GM10847 (cell line): ENCODE measurements around the gene RABGAP1L.

Experiments used
- POLR2A ChIP-seq: IDR thresholded peaks from 2 replicates; pipeline ENCODE4 v1.6.1; 2011; ENCODE audit not compliant: insufficient read length; ENCODE audit errors: extremely low read depth

Gene RABGAP1L

DNA sequence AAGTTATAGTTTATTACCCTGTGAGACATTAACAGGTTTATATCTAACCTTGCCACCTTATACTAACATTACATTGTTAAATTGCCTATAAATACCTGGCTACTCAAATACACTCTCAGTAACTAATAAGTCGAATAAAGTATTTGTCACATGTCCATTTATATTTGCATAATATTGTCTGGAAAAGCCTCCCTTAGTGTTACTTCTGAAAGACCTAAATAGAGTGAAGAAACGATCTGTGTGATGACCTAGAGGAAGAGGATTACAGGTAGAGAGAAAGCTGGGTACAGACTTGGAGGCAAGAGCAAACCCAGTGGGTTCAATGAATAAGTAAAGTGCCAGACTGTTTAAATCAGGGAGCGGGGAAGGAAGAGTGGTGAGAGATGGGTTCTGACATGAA lies 837.7 kb downstream of the RABGAP1L start:
- no peak for TF ChIP-seq POLR2A

DNA sequence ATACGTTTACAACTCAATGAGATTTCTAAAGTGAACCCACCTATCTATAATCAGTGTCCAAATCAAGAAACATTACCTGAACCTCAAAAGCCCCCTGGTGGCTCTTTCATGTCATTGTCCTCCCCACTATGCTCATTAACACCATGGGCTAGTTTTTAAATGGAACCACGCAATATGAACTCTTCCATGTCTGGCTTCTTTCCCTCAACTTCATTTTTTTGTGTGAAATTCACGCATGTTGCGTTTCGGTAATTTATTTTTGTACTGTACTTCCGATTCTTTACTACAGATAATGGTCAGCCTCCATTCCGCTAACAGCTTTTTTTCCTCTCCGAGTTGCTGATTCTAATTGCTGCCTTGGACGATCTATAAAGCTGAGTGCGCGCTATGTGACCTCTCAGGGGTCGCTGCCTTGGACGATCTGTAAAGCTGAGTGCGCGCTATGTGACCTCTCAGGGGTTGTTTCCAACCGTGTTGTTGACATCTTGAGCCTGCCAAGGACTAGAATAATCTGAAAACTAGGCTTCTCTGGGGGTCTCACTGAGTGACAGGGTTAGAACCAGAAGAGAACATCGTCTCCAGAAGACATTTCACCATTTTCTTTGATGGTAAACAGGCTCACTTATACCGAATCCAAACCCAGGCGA lies 839.4 kb downstream of the RABGAP1L start:
- no peak for TF ChIP-seq POLR2A

- peak; percentile 77 for TF ChIP-seq POLR2A
Observed at GRCh38 chr1:174999216-174999935, 840.1 kb downstream of the RABGAP1L start.

- peak; percentile 57 for TF ChIP-seq POLR2A
Observed at GRCh38 chr1:174999936-175000696, 840.8 kb downstream of the RABGAP1L start, which contains the start of gene CACYBP. CACYBP (plus strand) TSS chr1:174999947; CDS start chr1:175000181, 234 bp downstream.

- TF ChIP-seq POLR2A: no peak
Observed at GRCh38 chr1:175000697-175001187, 841.4 kb downstream of the RABGAP1L start.

DNA sequence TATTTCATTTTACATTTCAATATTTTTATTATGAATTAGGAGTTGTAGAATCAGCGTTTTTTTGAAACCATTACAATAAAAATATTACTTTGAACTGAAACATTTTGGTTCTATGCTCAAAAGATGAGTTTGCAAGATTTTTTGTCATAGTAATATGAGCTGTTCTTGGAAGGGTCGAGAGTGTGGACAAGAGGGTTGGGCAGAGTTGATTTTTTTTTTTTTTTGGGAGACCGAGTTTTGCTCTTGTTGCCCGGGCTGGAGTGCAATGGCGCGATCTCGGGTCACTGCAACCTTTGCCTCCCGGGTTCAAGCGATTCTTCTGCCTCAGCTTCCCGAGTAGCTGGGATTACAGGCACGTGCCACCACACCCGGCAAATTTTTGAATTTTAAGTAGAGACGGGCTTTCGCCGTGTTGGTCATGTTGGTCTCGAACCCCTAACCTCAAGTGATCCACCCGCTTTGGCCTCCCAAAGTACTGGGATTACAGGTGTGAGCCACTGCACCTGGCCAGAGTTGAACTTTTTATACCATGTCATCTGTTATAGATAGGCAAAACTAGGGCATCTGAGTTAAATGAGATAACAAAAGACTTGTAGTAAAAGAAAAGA lies 843.7 kb downstream of the RABGAP1L start:
- TF ChIP-seq POLR2A: no peak

GRCh38 chr1:175003521-175003920 lies 844.2 kb downstream of the RABGAP1L start:
- TF ChIP-seq POLR2A: no peak

DNA sequence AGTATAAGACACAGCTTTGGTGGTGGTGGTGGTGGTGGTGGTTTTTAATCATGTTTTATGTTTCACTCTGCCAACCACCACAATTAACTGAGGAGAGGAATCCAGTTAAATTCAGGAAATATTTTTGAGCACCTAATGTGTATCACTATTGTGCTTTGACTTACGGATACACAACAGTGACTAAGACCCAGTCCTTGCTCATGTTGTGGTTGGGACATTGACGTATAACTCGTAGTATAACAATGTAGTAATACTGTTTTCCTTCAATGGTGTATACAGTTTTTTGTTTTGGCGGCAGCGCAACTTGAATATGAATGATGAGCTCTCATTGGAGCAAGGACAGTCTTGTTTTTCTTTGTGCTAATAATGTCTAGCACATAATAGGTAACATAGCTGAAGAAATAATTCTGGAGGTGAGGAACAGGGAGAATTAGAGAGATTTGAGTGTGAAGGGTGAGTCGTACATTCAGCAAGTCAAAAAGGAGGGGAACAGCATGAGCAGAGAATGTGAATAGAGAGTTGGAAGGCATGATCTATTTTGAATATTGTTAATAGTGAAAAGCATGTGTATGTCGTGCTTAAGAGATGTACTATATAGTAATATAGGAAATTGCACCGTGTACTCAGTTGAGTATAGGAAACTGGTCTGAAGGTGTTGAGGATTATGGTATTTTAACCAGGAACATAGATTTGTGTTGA lies 845.9 kb downstream of the RABGAP1L start:
- no peak for TF ChIP-seq POLR2A

DNA sequence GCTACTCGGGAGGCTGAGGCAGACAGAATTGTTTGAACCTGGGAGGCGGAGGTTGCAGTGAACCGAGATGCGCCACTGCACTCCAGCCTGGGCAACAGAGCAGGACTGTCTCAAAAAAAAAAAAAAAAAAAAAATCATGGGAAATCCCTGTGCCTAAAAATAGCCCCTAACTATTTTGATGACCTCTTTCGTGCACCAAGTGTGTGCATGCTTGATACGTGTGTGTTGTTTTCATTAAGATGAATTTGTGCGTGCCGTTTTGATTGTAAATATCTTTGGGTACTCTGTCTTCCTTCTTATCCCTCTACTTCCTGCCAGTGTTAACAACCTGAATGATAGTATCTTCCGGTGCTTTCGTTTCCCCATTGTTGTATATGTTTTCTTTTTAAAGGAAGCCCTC lies 850.2 kb downstream of the RABGAP1L start:
- no peak for TF ChIP-seq POLR2A

- TF ChIP-seq POLR2A: no peak
Observed at GRCh38 chr1:175013445-175013844, 854.1 kb downstream of the RABGAP1L start.

- TF ChIP-seq POLR2A: no peak
Observed at GRCh38 chr1:175015243-175015642, 855.9 kb downstream of the RABGAP1L start.

- no peak for TF ChIP-seq POLR2A
Observed at GRCh38 chr1:175019524-175019923, 860.2 kb downstream of the RABGAP1L start.

DNA sequence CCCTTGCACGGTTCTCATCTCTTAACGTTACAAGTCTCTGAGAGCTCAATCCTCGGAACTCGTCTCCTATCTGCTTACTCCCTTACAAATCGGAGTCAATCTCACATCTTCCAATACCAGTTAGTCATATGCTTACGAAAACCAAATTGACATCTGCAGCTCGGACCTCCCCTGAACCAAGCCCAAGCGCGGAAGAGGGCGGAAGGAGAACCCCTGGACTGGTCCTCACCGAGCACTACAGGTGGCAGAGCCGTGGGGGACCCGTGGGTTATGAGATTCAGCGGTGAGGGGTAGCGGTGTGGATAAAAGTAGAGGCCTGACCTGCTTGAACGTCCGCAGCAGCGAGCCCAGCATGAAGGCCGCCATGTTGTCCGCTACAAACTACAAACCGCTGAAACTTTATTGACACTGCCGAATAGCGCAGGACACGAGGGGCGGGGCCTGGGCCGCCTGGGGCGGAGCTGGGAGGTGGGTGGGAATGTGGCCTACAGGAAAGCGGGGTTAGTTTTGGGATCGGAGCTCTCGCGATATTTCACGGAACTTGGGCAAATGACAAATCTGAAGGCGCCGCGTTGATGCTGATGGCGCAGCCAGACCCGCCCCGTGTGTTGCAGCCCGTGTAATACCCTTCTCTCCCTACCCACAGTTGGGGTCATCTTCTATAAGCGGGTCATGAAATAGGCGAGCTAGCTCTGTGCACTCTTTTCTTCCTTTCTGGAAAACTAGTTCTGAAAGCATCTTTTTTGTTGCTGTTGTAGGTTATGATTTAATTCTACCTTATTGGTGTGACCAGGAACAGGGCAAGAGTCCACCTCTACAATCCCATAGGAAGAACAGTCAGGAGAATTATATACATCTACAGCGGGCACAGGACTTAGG lies 864.0 kb downstream of the RABGAP1L start, which contains the start of gene MRPS14:
MRPS14 (minus strand) TSS at position 383 of the 879 bp plus-strand sequence; CDS start at position 366, 17 bp downstream.
- peak; percentile 66 for TF ChIP-seq POLR2A

DNA sequence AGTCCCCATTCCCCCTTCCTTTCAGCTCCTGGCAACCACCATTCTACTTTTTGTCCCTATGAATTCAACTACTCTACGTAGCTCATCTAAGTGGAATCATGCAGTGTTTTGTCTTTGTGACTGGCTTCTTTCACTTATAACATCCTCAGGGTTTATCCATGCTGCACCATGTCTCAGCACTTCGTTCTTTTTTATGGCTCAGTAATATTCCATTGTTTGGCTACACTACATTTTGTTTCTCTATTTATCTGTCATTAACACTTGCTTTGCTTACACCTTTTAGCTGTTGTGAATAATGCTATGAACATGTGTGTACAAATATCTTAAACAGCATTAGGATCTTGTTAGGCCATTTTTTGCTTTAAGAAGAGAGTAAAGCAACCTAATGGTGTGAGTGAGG lies 865.5 kb downstream of the RABGAP1L start:
- no peak for TF ChIP-seq POLR2A
